ENCODE results near the gene LIN37. TPM values are rescaled to one million over a fixed set of nuclear protein-coding genes. Genes with fewer than 3 reads are reported as not detected.

The LIN37 gene
- total and polyA plus RNA-seq, 2 experiments from 2014 or later, result 11.4 to 16.0 TPM

DNA sequence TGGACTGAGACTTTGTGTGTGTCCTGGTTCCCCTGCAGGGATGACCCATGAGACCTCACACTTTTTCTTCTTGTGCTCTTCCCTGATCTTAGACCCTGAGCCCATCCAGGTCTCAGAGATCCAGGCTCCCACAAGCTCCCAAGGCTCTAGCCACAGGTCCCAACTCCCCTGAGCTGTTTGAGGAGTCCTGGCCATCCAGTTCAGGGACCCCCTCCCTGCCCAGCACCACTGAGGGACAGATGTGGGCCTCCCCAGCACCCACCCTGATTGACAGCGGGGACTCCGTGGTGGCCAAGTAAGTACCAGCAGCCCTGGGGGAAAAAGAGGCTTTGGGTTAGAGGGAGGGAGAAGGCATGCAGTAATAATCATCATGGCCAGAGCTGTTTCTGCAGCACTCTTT, 11.3 kb downstream of the LIN37 start:
- Histone ChIP-seq H3K27me3 (no peaks in the 10 kb centered on the region), H3K27ac (no peak overlapping the region), H3K4me3 (no peak overlapping the region), H3K9me3 (ENCODE audit: low read depth) (no peaks in the 10 kb centered on the region), H3K36me3 (no peaks in the 10 kb centered on the region), H3K4me1 (ENCODE audit: low read depth) (peaks cover 18% of the 10 kb centered on the region)
- DNase-seq (ENCODE audit: low read depth in 1 of 2, low spot score in 1 of 2), result no peak
- TF ChIP-seq, protein P1, sequence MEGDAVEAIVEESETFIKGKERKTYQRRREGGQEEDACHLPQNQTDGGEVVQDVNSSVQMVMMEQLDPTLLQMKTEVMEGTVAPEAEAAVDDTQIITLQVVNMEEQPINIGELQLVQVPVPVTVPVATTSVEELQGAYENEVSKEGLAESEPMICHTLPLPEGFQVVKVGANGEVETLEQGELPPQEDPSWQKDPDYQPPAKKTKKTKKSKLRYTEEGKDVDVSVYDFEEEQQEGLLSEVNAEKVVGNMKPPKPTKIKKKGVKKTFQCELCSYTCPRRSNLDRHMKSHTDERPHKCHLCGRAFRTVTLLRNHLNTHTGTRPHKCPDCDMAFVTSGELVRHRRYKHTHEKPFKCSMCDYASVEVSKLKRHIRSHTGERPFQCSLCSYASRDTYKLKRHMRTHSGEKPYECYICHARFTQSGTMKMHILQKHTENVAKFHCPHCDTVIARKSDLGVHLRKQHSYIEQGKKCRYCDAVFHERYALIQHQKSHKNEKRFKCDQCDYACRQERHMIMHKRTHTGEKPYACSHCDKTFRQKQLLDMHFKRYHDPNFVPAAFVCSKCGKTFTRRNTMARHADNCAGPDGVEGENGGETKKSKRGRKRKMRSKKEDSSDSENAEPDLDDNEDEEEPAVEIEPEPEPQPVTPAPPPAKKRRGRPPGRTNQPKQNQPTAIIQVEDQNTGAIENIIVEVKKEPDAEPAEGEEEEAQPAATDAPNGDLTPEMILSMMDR (IDR thresholded peaks at IDR 0.05; ENCODE audit: low read depth, low read length), result no peak

DNA sequence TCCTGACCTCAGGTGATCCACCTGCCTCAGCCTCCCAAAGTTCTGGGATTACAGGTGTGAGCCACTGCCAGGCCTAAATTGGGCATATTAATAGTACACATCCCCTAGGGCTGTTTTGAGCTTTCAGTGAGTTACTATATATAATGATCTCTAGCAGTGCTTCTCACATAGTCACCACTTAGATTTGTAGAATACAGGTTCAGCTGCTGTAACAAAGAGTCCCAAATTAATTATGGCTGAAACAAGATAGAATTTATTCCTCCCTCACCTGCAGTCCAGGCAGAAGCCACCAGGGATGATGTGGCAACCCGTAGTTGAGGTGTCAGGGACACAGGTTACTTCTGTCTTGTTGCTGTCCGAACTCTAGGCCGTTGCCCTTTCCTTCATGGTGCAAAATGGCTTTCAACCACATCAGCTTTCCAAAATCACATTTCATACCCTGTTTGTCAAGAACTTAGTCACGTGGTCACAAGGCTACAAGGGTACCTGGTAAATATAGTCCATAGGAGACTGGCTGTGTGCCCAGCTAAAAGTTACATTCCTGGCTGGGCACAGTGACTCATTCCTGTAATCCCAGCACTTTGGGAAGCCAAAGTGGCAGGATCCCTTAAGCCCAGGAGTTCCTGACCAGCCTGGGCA, 12.5 kb downstream of the LIN37 start:
- no peak overlapping the region for H3K27ac ChIP-seq
- no peaks in the 10 kb centered on the region for H3K27me3 ChIP-seq
- DNase-seq (ENCODE audit: low read depth in 1 of 2, low spot score in 1 of 2), result no peak

DNA sequence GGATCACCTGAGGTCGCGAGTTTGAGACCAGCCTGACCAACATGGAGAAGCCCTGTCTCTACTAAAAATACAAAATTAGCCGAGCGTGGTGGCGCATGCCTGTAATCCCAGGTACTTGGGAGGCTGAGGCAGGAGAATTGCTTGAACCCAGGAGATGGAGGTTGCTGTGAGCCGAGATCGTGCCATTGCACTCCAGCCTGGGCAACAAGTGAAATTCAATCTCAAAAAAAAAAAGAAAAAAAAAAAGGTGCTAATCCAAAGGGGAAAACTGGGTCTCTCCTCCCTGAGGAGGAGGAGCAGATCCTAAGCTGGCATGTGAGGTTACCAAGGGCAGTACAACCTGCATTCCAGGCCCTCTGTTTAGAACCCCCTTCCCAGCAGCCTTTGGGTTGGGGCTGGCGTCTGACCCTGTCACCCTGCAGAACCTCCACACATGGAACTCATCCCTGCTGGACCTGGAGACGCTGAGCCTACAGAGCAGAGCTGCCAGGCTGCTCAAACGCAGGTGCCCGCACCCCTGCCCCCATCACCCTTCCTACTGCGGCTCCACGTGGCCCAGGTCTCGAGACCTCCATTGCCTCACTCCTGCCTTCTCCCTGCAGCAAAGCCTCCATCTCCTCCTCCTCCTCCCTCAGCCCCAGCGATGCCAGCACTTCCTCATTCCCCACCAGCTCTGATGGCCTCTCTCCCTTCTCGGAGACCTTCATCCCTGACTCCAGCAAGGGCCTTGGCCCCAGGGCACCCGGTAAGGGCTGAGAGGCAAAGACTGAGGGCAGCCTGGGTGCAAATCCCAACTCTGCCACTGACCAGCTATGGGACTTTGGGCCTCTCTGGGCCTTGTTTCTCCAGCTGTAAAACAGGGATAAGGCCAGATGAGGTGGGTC, 16.3 kb downstream of the LIN37 start:
- Histone ChIP-seq H3K9me3 (ENCODE audit: low read depth) (no peaks in the 10 kb centered on the region), H3K36me3 (no peaks in the 10 kb centered on the region), H3K4me3 (no peak overlapping the region), H3K27ac (no peak overlapping the region), H3K4me1 (ENCODE audit: low read depth) (peaks cover 5% of the 10 kb centered on the region), H3K27me3 (no peaks in the 10 kb centered on the region)
- no peak for DNase-seq (ENCODE audit: low read depth in 1 of 2, low spot score in 1 of 2)
- TF ChIP-seq, protein P1 (IDR thresholded peaks at IDR 0.05; ENCODE audit: low read depth, low read length), result no peak

More for the DNA sequence above, 12.5 kb downstream of the LIN37 start:
- H3K36me3 ChIP-seq, result no peaks in the 10 kb centered on the region
- TF ChIP-seq, protein P1 (IDR thresholded peaks at IDR 0.05; ENCODE audit: low read depth, low read length), result no peak
- no peak overlapping the region for H3K4me3 ChIP-seq
- H3K9me3 ChIP-seq (ENCODE audit: low read depth), result no peaks in the 10 kb centered on the region
- H3K4me1 ChIP-seq (ENCODE audit: low read depth), result peaks cover 16% of the 10 kb centered on the region

DNA sequence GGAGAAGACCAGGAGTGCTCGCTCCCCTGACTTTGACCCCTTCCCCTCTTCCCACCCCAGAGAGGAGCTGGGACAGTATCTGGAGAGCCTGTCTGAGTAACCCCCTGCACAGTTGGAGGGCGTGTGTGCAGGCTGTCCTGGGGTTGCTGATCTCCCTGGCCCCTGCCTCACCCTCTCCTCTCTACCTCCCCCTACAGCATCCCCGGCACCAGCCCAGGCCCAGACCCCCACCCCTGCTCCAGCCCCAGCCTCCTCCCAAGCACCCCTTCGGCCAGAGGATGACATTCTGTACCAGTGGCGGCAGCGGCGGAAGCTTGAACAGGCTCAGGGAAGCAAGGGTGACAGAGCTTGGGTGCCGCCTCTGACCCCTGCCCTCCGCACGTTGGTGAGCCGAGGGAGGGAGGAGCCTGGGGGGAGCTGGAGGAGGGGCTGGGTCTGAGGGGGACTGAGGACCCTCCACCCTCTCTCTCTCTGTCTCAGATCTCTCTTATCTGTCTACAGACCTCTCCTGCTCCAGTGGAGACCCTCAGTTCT, 18.3 kb downstream of the LIN37 start:
- TF ChIP-seq, protein P1 (IDR thresholded peaks at IDR 0.05; ENCODE audit: low read depth, low read length), result no peak
- no peaks in the 10 kb centered on the region for H3K9me3 ChIP-seq (ENCODE audit: low read depth)
- H3K4me1 ChIP-seq (ENCODE audit: low read depth), result peaks cover 5% of the 10 kb centered on the region
- H3K4me3 ChIP-seq, result no peak overlapping the region
- H3K36me3 ChIP-seq, result no peaks in the 10 kb centered on the region
- H3K27me3 ChIP-seq, result no peaks in the 10 kb centered on the region
- DNase-seq (ENCODE audit: low read depth in 1 of 2, low spot score in 1 of 2), result no peak
- H3K27ac ChIP-seq, result no peak overlapping the region

DNA sequence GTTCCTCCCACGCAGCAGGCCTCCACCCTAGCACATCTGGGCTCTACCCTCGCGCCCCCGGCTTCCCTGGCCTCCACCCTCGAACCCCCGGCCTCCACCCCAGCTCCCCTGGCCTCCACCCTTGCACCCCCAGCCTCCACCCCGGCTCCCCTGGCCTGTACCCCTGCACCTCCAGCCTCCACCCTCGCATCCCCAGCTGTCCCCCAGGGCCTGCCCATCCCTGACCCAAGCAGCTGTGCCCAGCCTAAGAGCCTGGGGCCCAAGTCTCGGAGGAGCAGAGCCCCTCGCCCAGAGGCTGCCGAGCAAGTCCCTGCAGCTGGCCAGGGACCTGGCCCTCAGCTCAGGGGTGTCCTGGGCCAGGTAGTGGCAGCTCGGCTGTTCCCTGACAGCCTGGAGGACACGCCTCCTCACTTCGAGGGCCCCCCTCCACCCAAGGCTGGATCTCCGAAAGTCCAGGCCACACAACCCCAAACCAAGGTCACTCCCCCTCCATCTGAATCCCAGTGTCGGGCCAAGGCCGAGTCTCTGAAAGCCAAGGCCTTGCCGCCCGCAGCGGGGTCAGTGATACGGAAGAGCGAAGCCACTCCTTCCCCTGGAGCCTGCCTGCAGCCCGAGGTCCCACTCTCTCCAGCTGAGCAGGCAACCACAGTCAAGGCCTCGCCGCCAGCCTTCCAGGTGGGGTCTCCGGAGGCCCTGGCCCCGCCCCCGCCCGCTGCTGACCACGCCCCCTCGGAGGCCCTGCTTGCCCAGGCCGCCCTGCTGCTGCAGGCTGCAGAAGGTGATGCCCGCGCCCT, 19.1 kb downstream of the LIN37 start:
- DNase-seq (ENCODE audit: low read depth in 1 of 2, low spot score in 1 of 2), result peak in 1 of 2 donors; percentile 82
- Histone ChIP-seq H3K9me3 (ENCODE audit: low read depth) (no peaks in the 10 kb centered on the region), H3K36me3 (no peaks in the 10 kb centered on the region), H3K4me1 (ENCODE audit: low read depth) (peaks cover 5% of the 10 kb centered on the region), H3K27me3 (no peaks in the 10 kb centered on the region), H3K4me3 (no peak overlapping the region), H3K27ac (peak overlapping the region; percentile 15)
- TF ChIP-seq, protein P1 (IDR thresholded peaks at IDR 0.05; ENCODE audit: low read depth, low read length), result no peak
